MM.1S (cell line): ENCODE results near the gene TET2.
A peak's percentile ranks its signal among the peaks of the same experiment; 100 is the strongest.

ENCODE experiments used
- DNase-seq: peaks from one replicate; pipeline ENCODE4 v3.0.0-alpha.2; 2015
- H2AFZ ChIP-seq: fragments of 300-600 bp; sonication (generic); 2 replicates; pipeline ENCODE4 v1.6.0; 2016; ENCODE audit warnings: antibody characterized with exemption, low read length
- H3F3A ChIP-seq: fragments of 300-600 bp; sonication (generic); 2 replicates; pipeline ENCODE4 v1.6.1; 2016; ENCODE audit warnings: mild to moderate bottlenecking, antibody characterized with exemption, low read length, moderate library complexity, mixed read lengths; ENCODE audit not compliant: insufficient read depth
- H3K27ac ChIP-seq: fragments of 300-600 bp; sonication (generic); 2 replicates; pipeline ENCODE4 v1.5.1; 2016; ENCODE audit warnings: mild to moderate bottlenecking, low read length
- H3K27me3 ChIP-seq: fragments of 300-600 bp; sonication (generic); replicated peaks from 2 replicates; pipeline ENCODE4 v1.6.0; 2016; ENCODE audit warnings: low read length; ENCODE audit not compliant: insufficient read depth
- H3K36me3 ChIP-seq: fragments of 300-600 bp; sonication (generic); replicated peaks from 2 replicates; pipeline ENCODE4 v1.6.1; 2016; ENCODE audit warnings: mild to moderate bottlenecking, low read length, mixed read lengths; ENCODE audit not compliant: insufficient read depth
- H3K4me1 ChIP-seq: fragments of 300-600 bp; sonication (generic); 2 replicates; pipeline ENCODE4 v1.6.1; 2016; ENCODE audit warnings: low read length, mixed read lengths
- H3K4me2 ChIP-seq: fragments of 300-600 bp; sonication (generic); 2 replicates; pipeline ENCODE4 v1.6.0; 2016; ENCODE audit warnings: low read depth, low read length
- H3K4me3 ChIP-seq: fragments of 300-600 bp; sonication (generic); 2 replicates; pipeline ENCODE4 v1.5.1; 2016; ENCODE audit warnings: low read length, mixed read lengths
- H3K79me2 ChIP-seq: fragments of 300-600 bp; sonication (generic); 2 replicates; pipeline ENCODE4 v1.6.1; 2016; ENCODE audit warnings: mixed run types, low read length, mixed read lengths
- H3K9ac ChIP-seq: fragments of 300-600 bp; sonication (generic); 2 replicates; pipeline ENCODE4 v1.6.1; 2016; ENCODE audit warnings: low read length, mixed read lengths
- H3K9me2 ChIP-seq: fragments of 300-600 bp; sonication (generic); replicated peaks from 2 replicates; pipeline ENCODE4 v1.6.1; 2016; ENCODE audit warnings: mild to moderate bottlenecking, low read length, mixed read lengths; ENCODE audit not compliant: insufficient read depth
- H3K9me3 ChIP-seq: fragments of 300-600 bp; sonication (generic); replicated peaks from 2 replicates; pipeline ENCODE4 v1.6.1; 2016; ENCODE audit warnings: mild to moderate bottlenecking, low read length, mixed read lengths; ENCODE audit not compliant: insufficient read depth
- H4K20me1 ChIP-seq: fragments of 300-600 bp; sonication (generic); 2 replicates; pipeline ENCODE4 v1.6.1; 2016; ENCODE audit warnings: mild to moderate bottlenecking, low read length, moderate library complexity, mixed read lengths; ENCODE audit not compliant: insufficient read depth
- CTCF ChIP-seq: fragments of 300-600 bp; sonication (generic); IDR thresholded peaks from 2 replicates; pipeline ENCODE4 v1.5.1; 2016; ENCODE audit warnings: antibody characterized with exemption, low read length, mixed read lengths
- EZH2 ChIP-seq: fragments of 300-600 bp; sonication (generic); optimal IDR thresholded peaks from 2 replicates; pipeline ENCODE3; 2017; ENCODE audit warnings: low read depth, mild to moderate bottlenecking, antibody characterized with exemption, low read length, mixed read lengths
- EZH2phosphoT487 ChIP-seq: fragments of 300-600 bp; sonication (generic); IDR thresholded peaks from 2 replicates; pipeline ENCODE4 v1.6.1; 2018; ENCODE audit warnings: antibody characterized with exemption, low read length

Gene TET2

GRCh38 chr4:105139646-105140045 is 7.0 kb upstream of the TET2 start:
- Histone ChIP-seq H3K27me3 (no peaks in the 10 kb centered on the region), H3K4me2 (no peak overlapping the region), H3K9me2 (no peaks in the 10 kb centered on the region), H3F3A (no peaks in the 10 kb centered on the region), H3K4me1 (no peaks in the 10 kb centered on the region), H3K79me2 (no peaks in the 10 kb centered on the region), H3K36me3 (no peaks in the 10 kb centered on the region), H4K20me1 (no peaks in the 10 kb centered on the region), H3K27ac (no peak overlapping the region), H3K9me3 (no peaks in the 10 kb centered on the region), H3K4me3 (no peak overlapping the region), H2AFZ (no peak overlapping the region), H3K9ac (no peak overlapping the region)
- no peak for DNase-seq
- TF ChIP-seq EZH2phosphoT487 (no peak), EZH2 (no peak), CTCF (no peak)

- DNase-seq: peak; percentile 66
- no peaks in the 10 kb centered on the region for H3K27me3 ChIP-seq
- no peaks in the 10 kb centered on the region for H4K20me1 ChIP-seq
- no peak overlapping the region for H3K9ac ChIP-seq
- H3K9me2 ChIP-seq: no peaks in the 10 kb centered on the region
- no peaks in the 10 kb centered on the region for H3F3A ChIP-seq
- no peaks in the 10 kb centered on the region for H3K79me2 ChIP-seq
- no peaks in the 10 kb centered on the region for H3K36me3 ChIP-seq
- no peaks in the 10 kb centered on the region for H3K4me1 ChIP-seq
- no peak overlapping the region for H3K27ac ChIP-seq
- H2AFZ ChIP-seq: no peak overlapping the region
- H3K9me3 ChIP-seq: no peaks in the 10 kb centered on the region
- H3K4me2 ChIP-seq: no peak overlapping the region
- H3K4me3 ChIP-seq: no peak overlapping the region
- TF ChIP-seq EZH2: no peak
- TF ChIP-seq CTCF: peak; percentile 77
Observed at GRCh38 chr4:105140684-105141490, 5.8 kb upstream of the TET2 start.

- Histone ChIP-seq H3K27ac (no peak overlapping the region), H3K9me2 (no peaks in the 10 kb centered on the region), H2AFZ (peak overlapping the region; percentile 75), H4K20me1 (no peaks in the 10 kb centered on the region), H3K4me2 (peak overlapping the region; percentile 75), H3K9me3 (no peaks in the 10 kb centered on the region), H3K9ac (no peak overlapping the region), H3K36me3 (no peaks in the 10 kb centered on the region), H3F3A (no peaks in the 10 kb centered on the region), H3K27me3 (no peaks in the 10 kb centered on the region), H3K4me3 (peak overlapping the region; percentile 100), H3K79me2 (peaks cover 33% of the 10 kb centered on the region), H3K4me1 (no peaks in the 10 kb centered on the region)
- no peak for DNase-seq
- TF ChIP-seq EZH2: no peak
- no peak for TF ChIP-seq CTCF
- no peak for TF ChIP-seq EZH2phosphoT487
Observed at GRCh38 chr4:105145156-105145902, 1.3 kb upstream of the TET2 start.
